GM12878 (cell line): ENCODE results near the gene SGK2. TPM values are rescaled to one million over a fixed set of nuclear protein-coding genes. Genes with fewer than 3 reads are reported as not detected.

Source experiments
- ATAC-seq: fragments of 200-7000 bp; cut with Tn5 transposase; 3 replicates; pipeline ENCODE4 v1.9.1; 2020; ENCODE audit warnings: mild to moderate bottlenecking, moderate library complexity
- BruUV-seq: library from RNA; stranded (reverse); fragments of 400-500 nt; replicated peaks from 2 replicates; lab custom pipeline; 2021; lab: Mats Ljungman, UMichigan
- CTCF ChIA-PET: fragments of 300-600 bp; sonication (Branson Sonifier 250); formaldehyde crosslinking; extraction: SDS; loops from one replicate; lab custom pipeline; 2021; ENCODE audit warnings: inconsistent platforms; lab: Yijun Ruan, JAX
- POLR2A ChIA-PET: fragments of 350-600 bp; formaldehyde crosslinking; extraction: SDS; loops from one replicate; lab custom pipeline; 2021; ENCODE audit warnings: inconsistent platforms; lab: Charles Lee
- RAD21 ChIA-PET: fragments of 300-600 bp; sonication (Branson Sonifier 250); formaldehyde crosslinking; loops from one replicate; lab custom pipeline; 2023; ENCODE audit warnings: antibody characterized with exemption; ENCODE audit not compliant: unreplicated experiment; lab: Charles Lee
- SMC1A ChIA-PET: fragments of 300-600 bp; sonication (Branson Sonifier 250); formaldehyde crosslinking; loops from one replicate; lab custom pipeline; 2023; ENCODE audit not compliant: unreplicated experiment, uncharacterized antibody; lab: Charles Lee
- DNase-seq: peaks from one replicate; pipeline ENCODE4 v3.0.0-alpha.2; 2011; ENCODE audit warnings: low read depth, low spot score
- FAIRE-seq: peaks from 3 replicates; lab custom pipeline; 2011; peaks lifted over from hg19 to GRCh38; lab: Jason Lieb, UNC
- H2AFZ ChIP-seq: 2 replicates; pipeline ENCODE4 v1.6.0; 2011; ENCODE audit warnings: low read depth, low read length, control low read depth; ENCODE audit not compliant: control insufficient read depth
- H3K27ac ChIP-seq: 2 replicates; pipeline ENCODE4 v1.5.1; 2011; ENCODE audit warnings: control low read depth; ENCODE audit not compliant: control insufficient read depth, insufficient read depth
- H3K27me3 ChIP-seq, 2 experiments: replicated peaks in 1 of 2; 2 replicates each; pipeline versions ENCODE4 v1.6.0 to v1.6.1; 2011; ENCODE audit warnings: low read length in 1 of 2; ENCODE audit not compliant: control insufficient read depth in 2 of 2, insufficient read depth in 2 of 2
- H3K36me3 ChIP-seq, 2 experiments: 2 replicates each; pipeline ENCODE4 v1.5.1; 2011; ENCODE audit warnings: low read length in 1 of 2; ENCODE audit not compliant: control insufficient read depth in 2 of 2, insufficient read depth in 2 of 2
- H3K4me1 ChIP-seq: 2 replicates; pipeline ENCODE4 v1.6.1; 2011; ENCODE audit warnings: mild to moderate bottlenecking, low read length, moderate library complexity, mixed read lengths; ENCODE audit not compliant: control insufficient read depth, insufficient read depth
- H3K4me2 ChIP-seq: 2 replicates; pipeline ENCODE4 v1.6.0; 2011; ENCODE audit warnings: control low read depth; ENCODE audit not compliant: control insufficient read depth, insufficient read depth
- H3K4me3 ChIP-seq: fragments of 200-600 bp; sonication (generic); 2 replicates; pipeline ENCODE4 v1.5.1; 2016
- H3K79me2 ChIP-seq: 2 replicates; pipeline ENCODE4 v1.6.0; 2011; ENCODE audit warnings: low read length; ENCODE audit not compliant: control insufficient read depth, insufficient read depth
- H3K9ac ChIP-seq: 2 replicates; pipeline ENCODE4 v1.8.0; 2011; ENCODE audit warnings: low read length, control low read depth, mixed read lengths; ENCODE audit not compliant: control insufficient read depth, insufficient read depth
- H3K9me3 ChIP-seq: replicated peaks from 3 replicates; pipeline ENCODE4 v1.5.1; 2011; ENCODE audit warnings: mild to moderate bottlenecking, low read length; ENCODE audit not compliant: control insufficient read depth, insufficient read depth
- H4K20me1 ChIP-seq: 2 replicates; pipeline ENCODE4 v1.6.0; 2011; ENCODE audit not compliant: control insufficient read depth, insufficient read depth
- ASH2L ChIP-seq: fragments of 300-600, 200-600 bp; sonication (generic); IDR thresholded peaks from 2 replicates; pipeline ENCODE4 v1.6.1; 2017; ENCODE audit warnings: low read depth, mild to moderate bottlenecking, borderline replicate concordance
- CBX3 ChIP-seq: fragments of 200-600 bp; sonication (generic); IDR thresholded peaks from 2 replicates; pipeline ENCODE4 v1.6.1; 2016; ENCODE audit warnings: low read depth, borderline replicate concordance
- CHD2 ChIP-seq: IDR thresholded peaks from 2 replicates; pipeline ENCODE4 v1.6.1; 2011; ENCODE audit warnings: low read depth, low read length, improper control_type of control experiment, borderline replicate concordance
- EGR1 ChIP-seq, 2 experiments: IDR thresholded peaks; 1 replicate in 1 of 2; 2 replicates in 1 of 2; pipeline ENCODE4 v1.6.1; 2011 to 2012; ENCODE audit warnings: low read depth in 2 of 2, low read length in 2 of 2, borderline replicate concordance in 1 of 2, mild to moderate bottlenecking in 1 of 2, moderate library complexity in 1 of 2
- ELK1 ChIP-seq: IDR thresholded peaks from 2 replicates; pipeline ENCODE4 v1.6.1; 2012; ENCODE audit warnings: low read depth, low read length, improper control_type of control experiment
- JUNB ChIP-seq: IDR thresholded peaks from 2 replicates; pipeline ENCODE4 v1.6.1; 2016; ENCODE audit warnings: antibody characterized with exemption, mild to moderate bottlenecking
- MTA3 ChIP-seq: IDR thresholded peaks from 2 replicates; pipeline ENCODE4 v1.6.1; 2012; ENCODE audit warnings: low read length, inconsistent platforms, borderline replicate concordance
- NFIC ChIP-seq: IDR thresholded peaks from 2 replicates; pipeline ENCODE4 v1.6.1; 2012; ENCODE audit warnings: low read depth, mild to moderate bottlenecking, inconsistent platforms, low read length, moderate library complexity
- SKIL ChIP-seq: fragments of 450-650 bp; IDR thresholded peaks from 2 replicates; pipeline ENCODE4 v1.6.1; 2017; ENCODE audit warnings: mild to moderate bottlenecking, low read depth, inconsistent platforms; ENCODE audit not compliant: poor library complexity, severe bottlenecking
- STAT3 ChIP-seq: IDR thresholded peaks from 2 replicates; pipeline ENCODE4 v1.6.1; 2011; ENCODE audit warnings: low read depth, low read length, improper control_type of control experiment
- SUPT20H ChIP-seq: IDR thresholded peaks from 2 replicates; pipeline ENCODE4 v1.6.1; 2011; ENCODE audit warnings: low read depth, mild to moderate bottlenecking, low read length, moderate library complexity, borderline replicate concordance; ENCODE audit not compliant: control insufficient read depth
- TCF12 ChIP-seq: IDR thresholded peaks from 2 replicates; pipeline ENCODE4 v1.6.1; 2011; ENCODE audit warnings: low read depth, mild to moderate bottlenecking, low read length
- ZBED1 ChIP-seq: IDR thresholded peaks from 2 replicates; pipeline ENCODE4 v1.6.1; 2016; ENCODE audit warnings: borderline replicate concordance
- WGBS: methylation state at CpG from one replicate; pipeline ENCODE4 v1.1.6; 2016; ENCODE audit warnings: low lambda C conversion rate; ENCODE audit not compliant: insufficient replicate concordance, insufficient coverage; ENCODE audit errors: missing lambda C conversion rate; 5-methylcytosine and 5-hydroxymethylcytosine counted together
- in situ Hi-C: fragments of 300-500 bp; cut with MboI; formaldehyde crosslinking; loops from 9 replicates; pipeline ENCODE4 v1.14.3; 2018; ENCODE audit warnings: mixed read lengths
- intact Hi-C: fragments of 100-400 bp; cut with micrococcal nuclease; formaldehyde crosslinking; loops from one replicate; pipeline ENCODE4 v1.14.2; 2022; ENCODE audit not compliant: unreplicated experiment
- polyA plus RNA-seq, 11 experiments: library from polyadenylated mRNA; depleted of rRNA in 4 of 11; unstranded in 6 of 11; stranded (reverse) in 5 of 11; fragments of >200 nt; fragmentation: Nextera tagmentation in 4 of 11; fragmentation: Illumina TruSeq in 1 of 11; extraction: Ambion mirVana in 4 of 11; extraction: Trizol in 1 of 11; gene quantifications; 1 replicate in 1 of 11; 2 replicates in 10 of 11; pipeline versions ENCODE4 v1.2.1 to v1.2.3, GENCODE V29; 2011 to 2016; ENCODE audit warnings: inconsistent platforms in 2 of 11, missing spikeins in 2 of 11, low read depth in 1 of 11
- total RNA-seq, 4 experiments: library from RNA; depleted of rRNA in 3 of 4; stranded (reverse); fragments of >200 nt in 3 of 4; fragmentation: Illumina TruSeq in 1 of 4; extraction: Trizol in 1 of 4; gene quantifications; 2 replicates each; pipeline versions ENCODE4 v1.2.1 to v1.2.3, GENCODE V29; 2013 to 2021

Gene SGK2
- total and polyA plus RNA-seq, 10 of the 15 experiments (the other 5 are each of a cell fraction or from before 2014, with no cell fraction given): 0.04 to 0.96 (median 0.22) TPM; not detected in 3

- TF ChIP-seq SKIL: no peak
- no peak for TF ChIP-seq MTA3
- no peak for TF ChIP-seq JUNB
- no peak for TF ChIP-seq EGR1 (IDR thresholded peaks at IDR 0.05; ENCODE audit: borderline replicate concordance in 1 of 2, low read depth in 2 of 2, low read length in 2 of 2)
- no peak for TF ChIP-seq STAT3
- TF ChIP-seq ELK1: no peak
- TF ChIP-seq SUPT20H: no peak
Measured at GRCh38 chr20:43571310-43571709, 12.5 kb downstream of the SGK2 start (continued).

- H3K4me2 ChIP-seq: no peak overlapping the region
- POLR2A ChIA-PET: no interaction called here
- RAD21 ChIA-PET: interaction anchor here (0.6 to 1.0 kb wide), 2 partner anchors 10 to 120 kb away, joined by 3 to 6 read pairs; no protein-coding TSS in a partner anchor
- intact Hi-C loops: no loop called here
- no peak overlapping the region for H3K4me3 ChIP-seq
- in situ Hi-C loops: no loop called here
- ATAC-seq (no peak), FAIRE-seq (no peak), DNase-seq (no peak)
- H3K9me3 ChIP-seq: no peaks in the 10 kb centered on the region
- no peaks in the 10 kb centered on the region for H3K27me3 ChIP-seq
- WGBS: 40% methylated on average over 6 of the region's 6 CpGs
- no peaks in the 10 kb centered on the region for H4K20me1 ChIP-seq
- BruUV-seq: no TSS peak
- no peaks in the 10 kb centered on the region for H3K79me2 ChIP-seq
- H3K27ac ChIP-seq: no peak overlapping the region
- SMC1A ChIA-PET: interaction anchor here (0.6 to 1.9 kb wide), 4 partner anchors 12 to 521 kb away, joined by 3 to 7 read pairs (median 4); no protein-coding TSS in a partner anchor
- no peak overlapping the region for H2AFZ ChIP-seq
- CTCF ChIA-PET: interaction anchor here (0.7 to 1.9 kb wide), 4 partner anchors 34 to 121 kb away, joined by 3 to 5 read pairs (median 4); no protein-coding TSS in a partner anchor
- H3K4me1 ChIP-seq: no peaks in the 10 kb centered on the region
- no peaks in the 10 kb centered on the region for H3K36me3 ChIP-seq
- TF ChIP-seq ZBED1: no peak
- no peak for TF ChIP-seq CHD2
- no peak for TF ChIP-seq ASH2L
- no peak for TF ChIP-seq CBX3
- no peak for TF ChIP-seq NFIC
- no peak for TF ChIP-seq TCF12
- H3K9ac ChIP-seq: no peak overlapping the region
Measured at GRCh38 chr20:43571771-43572170, 12.9 kb downstream of the SGK2 start.
